Erythroblast (primary cell): ENCODE data around the gene PCDHGA3.

Experiments used
- GATA1 ChIP-seq: IDR thresholded peaks from 2 replicates; pipeline ENCODE4 v1.6.1; 2011; ENCODE audit warnings: low read depth, mild to moderate bottlenecking, control low read depth, low read length, moderate library complexity
- POLR2A ChIP-seq: IDR thresholded peaks from 2 replicates; pipeline ENCODE4 v1.6.1; 2011; ENCODE audit warnings: mild to moderate bottlenecking, low read length

DNA sequence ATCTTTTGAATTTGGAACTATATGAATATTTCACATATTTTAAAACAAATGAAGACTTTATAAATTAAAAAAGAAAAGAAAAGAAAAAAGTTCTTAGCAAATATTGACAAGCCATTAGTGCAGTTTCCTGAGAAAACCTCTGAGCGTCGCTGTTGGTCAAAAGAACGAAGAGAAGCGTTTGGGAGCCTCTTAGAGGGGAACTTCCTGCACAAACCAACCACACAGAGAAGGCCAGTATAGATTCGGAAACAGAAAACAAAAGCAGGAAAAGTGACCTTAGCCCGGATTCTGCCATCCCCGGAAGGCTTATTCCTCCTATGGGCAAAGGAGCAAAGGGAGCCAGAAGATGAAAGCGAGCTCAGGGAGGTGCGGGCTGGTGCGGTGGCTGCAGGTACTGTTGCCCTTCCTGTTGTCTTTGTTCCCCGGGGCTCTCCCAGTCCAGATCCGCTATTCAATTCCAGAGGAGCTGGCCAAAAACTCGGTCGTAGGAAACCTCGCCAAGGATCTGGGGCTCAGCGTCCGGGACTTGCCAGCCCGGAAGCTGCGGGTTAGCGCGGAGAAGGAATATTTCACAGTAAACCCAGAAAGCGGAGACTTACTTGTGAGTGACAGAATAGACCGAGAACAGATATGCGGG, 16.3 kb downstream of the PCDHGA3 start, which contains the start of gene PCDHGB2:
- TF ChIP-seq GATA1 (no peak), POLR2A (no peak)
